ENCODE data around the gene FREM1. TPM values are rescaled to one million over a fixed set of nuclear protein-coding genes. Genes with fewer than 3 reads are reported as not detected.

FREM1 gene
- total RNA-seq, 2 experiments from 2014 or later = not detected

DNA sequence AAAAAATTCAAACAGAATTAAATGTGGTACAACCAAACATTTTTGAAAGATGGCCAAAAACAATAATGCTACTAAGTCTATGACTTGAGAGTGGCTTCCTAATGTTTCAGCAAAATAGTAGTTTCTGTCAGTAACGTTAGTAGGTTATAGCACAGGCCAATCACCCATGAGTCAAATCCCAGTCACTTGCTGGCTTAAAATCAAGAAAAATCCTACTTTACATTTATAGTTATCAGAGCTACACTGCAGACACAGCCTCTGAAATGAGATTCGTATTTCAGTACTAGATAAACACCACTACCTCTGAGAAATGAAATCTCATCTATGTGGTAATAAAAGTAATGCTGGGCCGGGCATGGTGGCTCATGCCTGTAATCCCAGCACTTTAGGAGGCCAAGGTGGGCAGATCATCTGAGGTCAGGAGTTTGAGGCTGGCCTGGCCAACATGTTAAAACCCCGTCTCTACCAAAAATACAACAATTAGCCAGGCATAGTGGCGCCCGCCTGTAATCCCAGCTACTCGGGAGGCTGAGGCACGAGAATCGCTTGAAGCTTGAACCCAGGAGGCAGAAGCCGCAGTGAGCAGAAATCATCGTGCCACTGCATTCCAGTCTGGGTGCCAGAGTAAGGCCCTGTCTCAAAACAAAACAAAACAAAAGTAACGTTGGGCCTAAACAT lies 223.0 kb downstream of the FREM1 start:
- Histone ChIP-seq H3K79me2 (ENCODE audit: insufficient read depth, low read depth, low read length) (peaks cover 53% of the 10 kb centered on the region), H4K20me1 (ENCODE audit: insufficient read depth, low read length) (no peaks in the 10 kb centered on the region), H3K4me3 (ENCODE audit: low read depth, low read length, poor library complexity, severe bottlenecking) (peak overlapping the region; percentile 79), H3K4me1 (ENCODE audit: insufficient read depth, low read length, poor library complexity, severe bottlenecking) (peaks cover 50% of the 10 kb centered on the region), H2AFZ (ENCODE audit: low read length) (no peak overlapping the region), H3K9me3 (ENCODE audit: low read length) (no peaks in the 10 kb centered on the region), H3K4me2 (ENCODE audit: low read length) (peak overlapping the region; percentile 92), H3K27ac (ENCODE audit: low read depth, low read length, poor library complexity, severe bottlenecking) (peak overlapping the region; percentile 88), H3K9me2 (ENCODE audit: insufficient read depth, low read length) (no peaks in the 10 kb centered on the region), H3K36me3 (ENCODE audit: insufficient read depth, low read length) (peaks cover 47% of the 10 kb centered on the region)
- ChIA-PET POLR2A (interaction anchor here (0.7 to 3.2 kb wide), 9 partner anchors 11 to 892 kb away, joined by 3 to 15 read pairs (median 3); no protein-coding TSS in a partner anchor), CTCF (ENCODE audit: unreplicated experiment) (no interaction called here)
- intact Hi-C loops (cut with micrococcal nuclease; ENCODE audit: unreplicated experiment) = loop anchor here (10.0 kb wide), 1 partner anchor 532 kb away; no protein-coding TSS in a partner anchor
- BruUV-seq (replicated peaks) = no TSS peak
- DNase-seq (ENCODE audit: low spot score) = no peak
- TF ChIP-seq EZH2phosphoT487 (IDR thresholded peaks at IDR 0.05; ENCODE audit: borderline replicate concordance, low read depth, low read length) = no peak
- TF ChIP-seq, protein P1, sequence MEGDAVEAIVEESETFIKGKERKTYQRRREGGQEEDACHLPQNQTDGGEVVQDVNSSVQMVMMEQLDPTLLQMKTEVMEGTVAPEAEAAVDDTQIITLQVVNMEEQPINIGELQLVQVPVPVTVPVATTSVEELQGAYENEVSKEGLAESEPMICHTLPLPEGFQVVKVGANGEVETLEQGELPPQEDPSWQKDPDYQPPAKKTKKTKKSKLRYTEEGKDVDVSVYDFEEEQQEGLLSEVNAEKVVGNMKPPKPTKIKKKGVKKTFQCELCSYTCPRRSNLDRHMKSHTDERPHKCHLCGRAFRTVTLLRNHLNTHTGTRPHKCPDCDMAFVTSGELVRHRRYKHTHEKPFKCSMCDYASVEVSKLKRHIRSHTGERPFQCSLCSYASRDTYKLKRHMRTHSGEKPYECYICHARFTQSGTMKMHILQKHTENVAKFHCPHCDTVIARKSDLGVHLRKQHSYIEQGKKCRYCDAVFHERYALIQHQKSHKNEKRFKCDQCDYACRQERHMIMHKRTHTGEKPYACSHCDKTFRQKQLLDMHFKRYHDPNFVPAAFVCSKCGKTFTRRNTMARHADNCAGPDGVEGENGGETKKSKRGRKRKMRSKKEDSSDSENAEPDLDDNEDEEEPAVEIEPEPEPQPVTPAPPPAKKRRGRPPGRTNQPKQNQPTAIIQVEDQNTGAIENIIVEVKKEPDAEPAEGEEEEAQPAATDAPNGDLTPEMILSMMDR (conservative IDR thresholded peaks at IDR 0.05; ENCODE audit: low read length) = no peak

DNA sequence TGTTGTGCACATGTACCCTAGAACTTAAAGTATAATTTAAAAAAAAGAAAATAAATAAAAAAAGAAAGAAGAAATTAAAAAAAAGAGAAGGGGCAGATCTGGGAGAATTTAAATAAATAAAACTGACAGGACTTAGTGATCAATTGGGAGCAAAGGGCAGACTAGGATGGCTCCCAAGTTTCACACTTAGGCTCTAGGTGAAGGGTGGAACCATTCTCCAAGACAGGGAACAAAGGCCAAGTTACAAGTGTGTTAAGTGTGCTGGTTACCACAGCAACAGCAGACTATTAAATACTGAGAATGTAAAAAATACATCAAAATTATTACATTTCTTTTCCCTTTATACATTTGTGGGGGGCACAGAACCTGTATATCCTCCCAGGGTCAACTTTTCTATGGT lies 224.1 kb downstream of the FREM1 start:
- peaks cover 48% of the 10 kb centered on the region for H3K4me1 ChIP-seq (ENCODE audit: insufficient read depth, low read length, poor library complexity, severe bottlenecking)
- H3K9me3 ChIP-seq (ENCODE audit: low read length) = no peaks in the 10 kb centered on the region
- H3K27ac ChIP-seq (ENCODE audit: low read depth, low read length, poor library complexity, severe bottlenecking) = no peak overlapping the region
- intact Hi-C loops (cut with micrococcal nuclease; ENCODE audit: unreplicated experiment) = loop anchor here (10.0 kb wide), 1 partner anchor 531 kb away; no protein-coding TSS in a partner anchor
- H3K36me3 ChIP-seq (ENCODE audit: insufficient read depth, low read length) = peaks cover 53% of the 10 kb centered on the region
- no peak for DNase-seq (ENCODE audit: low spot score)
- CTCF ChIA-PET (ENCODE audit: unreplicated experiment) = no interaction called here
- TF ChIP-seq EZH2phosphoT487 (IDR thresholded peaks at IDR 0.05; ENCODE audit: borderline replicate concordance, low read depth, low read length) = no peak
- TF ChIP-seq, protein P1 (conservative IDR thresholded peaks at IDR 0.05; ENCODE audit: low read length) = no peak
- no peak overlapping the region for H2AFZ ChIP-seq (ENCODE audit: low read length)
- no peaks in the 10 kb centered on the region for H3K9me2 ChIP-seq (ENCODE audit: insufficient read depth, low read length)
- BruUV-seq (replicated peaks) = no TSS peak
- H3K4me2 ChIP-seq (ENCODE audit: low read length) = no peak overlapping the region
- no peak overlapping the region for H3K4me3 ChIP-seq (ENCODE audit: low read depth, low read length, poor library complexity, severe bottlenecking)
- H4K20me1 ChIP-seq (ENCODE audit: insufficient read depth, low read length) = no peaks in the 10 kb centered on the region
- peaks cover 48% of the 10 kb centered on the region for H3K79me2 ChIP-seq (ENCODE audit: insufficient read depth, low read depth, low read length)
- POLR2A ChIA-PET = interaction anchor here (0.8 to 3.2 kb wide), 3 partner anchors 9 to 526 kb away, joined by 3 to 15 read pairs (median 3); no protein-coding TSS in a partner anchor

Small RNA genes within 50 kb of the gene (small RNA-seq; reads per million reads assigned to genes)
- not detected for gene RNU6-1260P

Other genes with a start within 250 kb of the FREM1 start
- gene ZDHHC21, start 217.0 kb downstream of the FREM1 start, total RNA-seq (2014; rRNA removed; shearing (Covaris generic)) = 12.6 and 13.0 TPM in 2 replicates
- gene ZDHHC21, start 217.0 kb downstream of the FREM1 start, total RNA-seq (2022) = 16.2 and 19.3 TPM in 2 replicates
- gene CER1, start 187.7 kb downstream of the FREM1 start, total RNA-seq (2014; rRNA removed; shearing (Covaris generic)) = 0.13 TPM in 1 of 2 replicates, not detected in the other
- not detected in 2 replicates for gene CER1, start 187.7 kb downstream of the FREM1 start, total RNA-seq (2022)

Data from OCI-LY7 (cell line).